Ishikawa (cell line): ENCODE data around the gene F12.

Source experiments
- CEBPB ChIP-seq: IDR thresholded peaks from 2 replicates; pipeline ENCODE4 v1.6.1; 2012
- CREB1 ChIP-seq: IDR thresholded peaks from 2 replicates; pipeline ENCODE4 v1.6.1; 2012; ENCODE audit warnings: low read depth
- FOXM1 ChIP-seq: IDR thresholded peaks from 2 replicates; pipeline ENCODE4 v1.6.1; 2012; ENCODE audit warnings: low read depth, borderline replicate concordance
- MAX ChIP-seq: IDR thresholded peaks from 2 replicates; pipeline ENCODE4 v1.6.1; 2012
- RAD21 ChIP-seq: IDR thresholded peaks from 2 replicates; pipeline ENCODE4 v1.6.1; 2012; ENCODE audit warnings: low read depth
- REST ChIP-seq: IDR thresholded peaks from 2 replicates; pipeline ENCODE4 v1.6.1; 2012; ENCODE audit warnings: low read depth, mild to moderate bottlenecking
- TAF1 ChIP-seq: IDR thresholded peaks from 2 replicates; pipeline ENCODE4 v1.6.1; 2012; ENCODE audit warnings: low read depth, mild to moderate bottlenecking
- ZBTB7A ChIP-seq: IDR thresholded peaks from 2 replicates; pipeline ENCODE4 v1.6.1; 2012; ENCODE audit warnings: low read depth

- TF ChIP-seq CEBPB (no peak), REST (no peak), TAF1 (no peak), RAD21 (peak; percentile 85), FOXM1 (no peak), CREB1 (peak; percentile 90), MAX (no peak), ZBTB7A (no peak)
Measured at GRCh38 chr5:177454397-177455035, 45.2 kb upstream of the F12 start.
